Measurements from ENCODE around the gene SLC15A4.
A peak's percentile ranks its signal among the peaks of the same experiment; 100 is the strongest.

Gene SLC15A4

DNA sequence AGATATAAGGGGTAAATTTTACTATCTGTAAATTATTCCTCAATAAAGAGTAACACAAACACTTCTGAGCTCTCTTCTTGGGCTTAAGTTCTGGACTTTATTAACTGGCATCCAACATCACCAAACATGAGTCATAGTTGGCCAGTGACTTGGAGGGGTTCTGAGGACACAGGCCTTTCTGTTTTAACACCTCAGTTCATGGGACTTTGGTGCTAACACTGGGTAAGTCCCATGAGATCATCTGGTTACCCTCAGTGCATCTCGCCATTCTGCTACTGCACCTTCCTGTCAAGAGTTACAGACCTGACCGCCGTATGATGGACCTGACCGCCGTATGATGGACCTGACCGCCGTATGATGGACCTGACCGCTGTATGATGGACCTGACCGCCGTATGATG is 9.9 kb downstream of the SLC15A4 start:
- H3K4me3 ChIP-seq (ENCODE audit: low read depth, low read length): no peak overlapping the region
- DNase-seq (ENCODE audit: low read depth): no peak
- TF ChIP-seq, protein P1, sequence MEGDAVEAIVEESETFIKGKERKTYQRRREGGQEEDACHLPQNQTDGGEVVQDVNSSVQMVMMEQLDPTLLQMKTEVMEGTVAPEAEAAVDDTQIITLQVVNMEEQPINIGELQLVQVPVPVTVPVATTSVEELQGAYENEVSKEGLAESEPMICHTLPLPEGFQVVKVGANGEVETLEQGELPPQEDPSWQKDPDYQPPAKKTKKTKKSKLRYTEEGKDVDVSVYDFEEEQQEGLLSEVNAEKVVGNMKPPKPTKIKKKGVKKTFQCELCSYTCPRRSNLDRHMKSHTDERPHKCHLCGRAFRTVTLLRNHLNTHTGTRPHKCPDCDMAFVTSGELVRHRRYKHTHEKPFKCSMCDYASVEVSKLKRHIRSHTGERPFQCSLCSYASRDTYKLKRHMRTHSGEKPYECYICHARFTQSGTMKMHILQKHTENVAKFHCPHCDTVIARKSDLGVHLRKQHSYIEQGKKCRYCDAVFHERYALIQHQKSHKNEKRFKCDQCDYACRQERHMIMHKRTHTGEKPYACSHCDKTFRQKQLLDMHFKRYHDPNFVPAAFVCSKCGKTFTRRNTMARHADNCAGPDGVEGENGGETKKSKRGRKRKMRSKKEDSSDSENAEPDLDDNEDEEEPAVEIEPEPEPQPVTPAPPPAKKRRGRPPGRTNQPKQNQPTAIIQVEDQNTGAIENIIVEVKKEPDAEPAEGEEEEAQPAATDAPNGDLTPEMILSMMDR (IDR thresholded peaks at IDR 0.05; ENCODE audit: low read depth, low read length, missing control alignments): no peak

DNA sequence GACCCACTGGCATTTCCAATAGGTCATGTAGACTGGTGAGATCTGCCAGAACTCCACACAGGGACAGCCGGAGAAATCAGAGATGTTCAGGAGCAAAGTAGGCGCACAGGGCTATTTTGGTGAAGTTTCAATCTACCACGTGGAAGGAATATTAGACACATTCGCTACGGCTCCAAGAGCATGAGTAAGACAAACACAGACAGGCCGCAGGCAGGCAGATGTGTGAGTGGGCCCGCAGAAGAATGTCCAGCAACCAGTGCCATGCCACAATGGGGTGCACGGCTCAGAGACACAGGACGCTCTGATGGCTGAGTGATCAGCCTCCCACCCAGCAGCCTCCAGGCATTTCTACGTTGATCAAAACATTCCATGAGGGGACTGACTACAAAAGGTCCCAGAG is 10.4 kb downstream of the SLC15A4 start:
- DNase-seq (ENCODE audit: low read depth): no peak
- no peak overlapping the region for H3K4me3 ChIP-seq (ENCODE audit: low read depth, low read length)
- TF ChIP-seq, protein P1 (IDR thresholded peaks at IDR 0.05; ENCODE audit: low read depth, low read length, missing control alignments): no peak

DNA sequence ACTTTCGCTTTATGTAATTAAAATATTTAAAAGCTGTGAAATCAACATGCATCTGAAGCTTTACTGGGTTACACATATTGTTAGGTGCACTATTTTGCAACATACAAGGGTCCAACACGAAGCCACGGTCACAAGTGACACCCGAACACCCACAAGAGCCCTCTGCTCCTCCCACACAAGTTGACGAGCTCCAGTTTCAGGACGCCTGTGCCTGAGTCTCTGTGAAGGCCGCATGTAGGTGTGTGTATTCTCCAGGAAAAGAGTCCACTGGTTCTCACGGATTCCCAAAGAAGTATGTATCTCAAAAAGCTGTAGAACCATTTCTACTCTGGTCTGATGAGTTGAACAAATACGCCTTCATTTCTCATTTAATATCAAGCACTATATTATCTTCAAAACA is 12.0 kb downstream of the SLC15A4 start:
- no peak for DNase-seq (ENCODE audit: low read depth)
- TF ChIP-seq, protein P1 (IDR thresholded peaks at IDR 0.05; ENCODE audit: low read depth, low read length, missing control alignments): no peak
- H3K4me3 ChIP-seq (ENCODE audit: low read depth, low read length): peak overlapping the region; percentile 30

DNA sequence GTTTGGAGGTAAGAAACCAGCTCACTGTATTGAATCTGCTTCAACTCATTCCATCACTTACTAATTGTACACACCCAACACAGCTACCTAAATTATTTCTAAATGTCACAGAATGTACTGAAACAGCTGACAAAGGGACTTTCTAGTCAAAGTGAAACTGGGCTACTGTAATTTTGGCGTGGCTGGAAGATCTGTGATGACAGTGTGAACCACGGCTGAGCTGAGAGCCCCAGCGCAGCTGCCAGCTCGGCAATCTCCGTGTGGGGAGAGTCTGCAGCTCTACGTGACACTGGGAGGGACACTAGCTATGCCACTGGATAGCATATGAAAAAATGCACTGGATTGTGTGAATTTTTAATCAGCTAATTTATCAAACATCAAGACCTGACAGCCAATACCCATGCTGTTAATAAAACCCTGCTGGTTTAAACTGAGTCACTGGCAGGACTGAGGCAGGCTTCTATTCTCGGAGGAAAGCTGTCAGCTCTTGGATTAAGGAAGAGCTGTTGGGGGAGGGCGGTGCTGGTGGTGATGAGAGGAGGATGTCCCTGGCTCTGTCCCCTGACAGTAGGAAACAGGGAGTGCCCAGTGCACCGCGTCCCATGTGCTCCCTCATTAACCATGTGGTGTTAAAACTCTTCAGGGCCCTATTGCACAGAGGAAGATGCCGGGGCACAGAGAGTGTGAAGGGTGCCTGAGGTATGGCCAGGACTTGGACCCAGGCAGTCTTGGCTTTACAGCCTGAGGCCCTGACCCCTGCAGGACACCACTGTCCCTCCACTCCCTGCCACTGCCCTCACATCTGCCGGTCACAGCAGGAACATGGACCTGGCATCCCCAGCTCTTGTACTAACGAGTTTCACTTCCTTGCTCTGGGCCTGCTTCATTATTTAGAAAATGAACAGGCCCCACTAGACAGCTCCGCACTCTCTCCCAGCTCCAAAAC is 13.3 kb downstream of the SLC15A4 start:
- DNase-seq (ENCODE audit: low read depth): no peak
- TF ChIP-seq, protein P1 (IDR thresholded peaks at IDR 0.05; ENCODE audit: low read depth, low read length, missing control alignments): no peak
- peak overlapping the region; percentile 11 for H3K4me3 ChIP-seq (ENCODE audit: low read depth, low read length)

DNA sequence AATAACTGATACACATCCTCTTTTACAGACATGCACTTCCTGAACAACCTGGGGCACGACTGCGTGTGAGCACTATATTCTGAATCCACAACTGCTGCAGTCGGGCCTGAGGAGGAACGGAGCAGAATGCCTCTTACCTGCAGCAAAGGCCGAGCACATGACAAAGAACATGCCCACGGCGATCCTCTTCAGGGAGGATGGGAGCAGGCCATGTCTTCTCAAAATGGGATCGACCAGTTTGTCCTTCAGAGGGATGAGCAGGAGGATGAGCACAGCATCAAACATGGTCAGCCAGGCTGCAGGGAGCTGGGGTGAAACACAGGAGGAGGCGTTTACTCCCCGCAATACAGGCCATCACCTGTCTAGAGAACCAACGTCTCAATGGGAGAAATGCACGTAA is 15.1 kb downstream of the SLC15A4 start:
- no peak overlapping the region for H3K4me3 ChIP-seq (ENCODE audit: low read depth, low read length)
- DNase-seq (ENCODE audit: low read depth): no peak
- TF ChIP-seq, protein P1 (IDR thresholded peaks at IDR 0.05; ENCODE audit: low read depth, low read length, missing control alignments): no peak

DNA sequence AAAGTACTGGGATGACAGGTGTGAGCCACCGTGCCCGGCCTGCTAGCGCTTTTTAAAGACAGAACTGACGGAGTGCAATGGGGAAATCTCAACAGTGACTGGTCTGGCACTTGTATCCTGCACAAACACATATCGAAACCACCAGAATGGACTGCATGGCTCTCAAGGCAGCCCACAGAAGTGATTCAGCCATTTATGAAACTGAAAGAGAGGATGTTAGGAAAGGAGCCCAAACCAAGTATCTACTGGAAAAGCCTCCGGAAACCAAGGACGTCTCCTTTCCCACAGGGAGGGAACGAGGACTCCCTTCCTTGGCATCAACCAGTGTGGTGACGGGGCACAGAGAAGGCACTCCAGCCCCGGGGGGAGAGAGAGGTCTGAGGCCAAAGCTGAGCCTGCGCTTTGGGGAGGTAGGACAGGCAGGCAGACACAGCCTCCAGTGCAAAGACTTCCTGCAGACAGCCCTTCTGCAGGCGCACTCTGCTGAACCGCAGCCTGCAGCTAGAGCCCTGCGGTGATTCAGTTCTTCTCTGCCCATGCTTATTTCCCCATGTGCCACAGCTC is 16.5 kb downstream of the SLC15A4 start:
- TF ChIP-seq, protein P1 (IDR thresholded peaks at IDR 0.05; ENCODE audit: low read depth, low read length, missing control alignments): no peak
- no peak overlapping the region for H3K4me3 ChIP-seq (ENCODE audit: low read depth, low read length)
- no peak for DNase-seq (ENCODE audit: low read depth)
